Neural cell (in vitro differentiated cells): Measurements from ENCODE around the gene HSD17B2. TPM values are rescaled to one million over a fixed set of nuclear protein-coding genes. Genes with fewer than 3 reads are reported as not detected.

Source experiments
- H2AFZ ChIP-seq: fragments of 200-600, 300-800 bp; sonication (generic), shearing (Covaris generic); 2 replicates; pipeline ENCODE4 v1.6.0; 2014; ENCODE audit warnings: low read depth, mild to moderate bottlenecking, antibody characterized with exemption, low read length, moderate library complexity
- H3F3A ChIP-seq: fragments of 200-600 bp; shearing (Covaris generic); 2 replicates; pipeline ENCODE4 v1.6.1; 2016; ENCODE audit warnings: mild to moderate bottlenecking, moderate library complexity, mixed read lengths, antibody characterized with exemption, low read length; ENCODE audit not compliant: insufficient read depth, poor library complexity, severe bottlenecking
- H3K27ac ChIP-seq: fragments of 200-600, 300-800 bp; sonication (generic), shearing (Covaris generic); 2 replicates; pipeline ENCODE4 v1.5.1; 2014; ENCODE audit warnings: mild to moderate bottlenecking, low read length, moderate library complexity
- H3K27me3 ChIP-seq: fragments of 300-800, 200-600 bp; sonication (generic), shearing (Covaris generic); 2 replicates; pipeline ENCODE4 v1.6.0; 2014; ENCODE audit warnings: mild to moderate bottlenecking, low read depth, low read length, moderate library complexity; ENCODE audit not compliant: insufficient read depth
- H3K36me3 ChIP-seq: fragments of 300-800, 200-600 bp; sonication (generic), shearing (Covaris generic); 2 replicates; pipeline ENCODE4 v1.5.1; 2014; ENCODE audit warnings: mild to moderate bottlenecking, antibody characterized with exemption, low read length, moderate library complexity; ENCODE audit not compliant: insufficient read depth
- H3K4me2 ChIP-seq: fragments of 300-800, 200-600 bp; sonication (generic), shearing (Covaris generic); 2 replicates; pipeline ENCODE4 v1.6.0; 2014; ENCODE audit warnings: mild to moderate bottlenecking, low read length
- H3K4me3 ChIP-seq: fragments of 300-800, 200-600 bp; sonication (generic), shearing (Covaris generic); 2 replicates; pipeline ENCODE4 v1.5.1; 2014; ENCODE audit warnings: mild to moderate bottlenecking, low read length, moderate library complexity
- H3K79me2 ChIP-seq: fragments of 200-600 bp; shearing (Covaris generic); replicated peaks from 2 replicates; pipeline ENCODE4 v1.6.0; 2014; ENCODE audit warnings: mild to moderate bottlenecking, low read length, moderate library complexity; ENCODE audit not compliant: insufficient read depth
- H3K9ac ChIP-seq: fragments of 300-800, 200-600 bp; sonication (generic), shearing (Covaris generic); 2 replicates; pipeline ENCODE4 v1.6.1; 2016; ENCODE audit warnings: mild to moderate bottlenecking, low read length, mixed read lengths
- H3K9me2 ChIP-seq: fragments of 200-600 bp; shearing (Covaris generic); 2 replicates; pipeline ENCODE4 v1.6.1; 2016; ENCODE audit warnings: mild to moderate bottlenecking, low read length, mixed read lengths; ENCODE audit not compliant: insufficient read depth
- H3K9me3 ChIP-seq: fragments of 200-600, 300-800 bp; sonication (generic), shearing (Covaris generic); 2 replicates; pipeline ENCODE4 v1.6.1; 2016; ENCODE audit warnings: mild to moderate bottlenecking, mixed run types, low read length, moderate library complexity, mixed read lengths
- H4K20me1 ChIP-seq: fragments of 200-600 bp; shearing (Covaris generic); 2 replicates; pipeline ENCODE4 v1.6.1; 2016; ENCODE audit warnings: mild to moderate bottlenecking, mixed run types; ENCODE audit not compliant: insufficient read depth
- EP300 ChIP-seq: fragments of 450-650 bp; conservative IDR thresholded peaks from 2 replicates; pipeline ENCODE4 v1.6.1; 2014; ENCODE audit warnings: antibody characterized with exemption, mild to moderate bottlenecking, moderate library complexity; ENCODE audit not compliant: poor library complexity, severe bottlenecking
- EZH2 ChIP-seq: fragments of 200-600, 300-800 bp; shearing (Covaris generic), sonication (generic); IDR thresholded peaks from 2 replicates; pipeline ENCODE4 v1.6.1; 2014; ENCODE audit warnings: antibody characterized with exemption, low read length, borderline replicate concordance, mild to moderate bottlenecking; ENCODE audit not compliant: insufficient read depth, poor library complexity, severe bottlenecking
- MXI1 ChIP-seq: fragments of 450-650 bp; conservative IDR thresholded peaks from 2 replicates; pipeline ENCODE4 v1.6.1; 2014; ENCODE audit warnings: antibody characterized with exemption, mild to moderate bottlenecking; ENCODE audit not compliant: poor library complexity, severe bottlenecking
- POLR2AphosphoS5 ChIP-seq: IDR thresholded peaks from 2 replicates; pipeline ENCODE4 v1.6.1; 2012
- RAD21 ChIP-seq: fragments of 450-650 bp; conservative IDR thresholded peaks from 2 replicates; pipeline ENCODE4 v1.6.1; 2014; ENCODE audit warnings: antibody characterized with exemption, mild to moderate bottlenecking, moderate library complexity
- REST ChIP-seq: IDR thresholded peaks from 2 replicates; pipeline ENCODE4 v1.6.1; 2012; ENCODE audit warnings: borderline replicate concordance
- SMC3 ChIP-seq: fragments of 450-650 bp; conservative IDR thresholded peaks from 2 replicates; pipeline ENCODE4 v1.6.1; 2014; ENCODE audit warnings: antibody characterized with exemption, mild to moderate bottlenecking, moderate library complexity; ENCODE audit not compliant: poor library complexity
- TAF1 ChIP-seq: IDR thresholded peaks from 2 replicates; pipeline ENCODE4 v1.6.1; 2012; ENCODE audit warnings: low read depth
- polyA plus RNA-seq: library from polyadenylated mRNA; depleted of rRNA; stranded (reverse); fragments of >200 nt; gene quantifications from 2 replicates; pipeline ENCODE4 v1.2.3, GENCODE V29; 2014
- TF ChIP-seq, protein P1 (sequence below): fragments of 450-650 bp; IDR thresholded peaks from 2 replicates; pipeline ENCODE4 v1.5.1; 2014; ENCODE audit warnings: antibody characterized with exemption, mild to moderate bottlenecking, moderate library complexity; ENCODE audit not compliant: poor library complexity, severe bottlenecking

Gene HSD17B2
- polyA plus RNA-seq, 1 donor from 2014 or later: not detected

GRCh38 chr16:82056550-82056896, 21.5 kb downstream of the HSD17B2 start:
- TF ChIP-seq SMC3: no peak
- TF ChIP-seq MXI1: no peak
- TF ChIP-seq EZH2: no peak
- TF ChIP-seq REST: no peak
- TF ChIP-seq, protein P1, sequence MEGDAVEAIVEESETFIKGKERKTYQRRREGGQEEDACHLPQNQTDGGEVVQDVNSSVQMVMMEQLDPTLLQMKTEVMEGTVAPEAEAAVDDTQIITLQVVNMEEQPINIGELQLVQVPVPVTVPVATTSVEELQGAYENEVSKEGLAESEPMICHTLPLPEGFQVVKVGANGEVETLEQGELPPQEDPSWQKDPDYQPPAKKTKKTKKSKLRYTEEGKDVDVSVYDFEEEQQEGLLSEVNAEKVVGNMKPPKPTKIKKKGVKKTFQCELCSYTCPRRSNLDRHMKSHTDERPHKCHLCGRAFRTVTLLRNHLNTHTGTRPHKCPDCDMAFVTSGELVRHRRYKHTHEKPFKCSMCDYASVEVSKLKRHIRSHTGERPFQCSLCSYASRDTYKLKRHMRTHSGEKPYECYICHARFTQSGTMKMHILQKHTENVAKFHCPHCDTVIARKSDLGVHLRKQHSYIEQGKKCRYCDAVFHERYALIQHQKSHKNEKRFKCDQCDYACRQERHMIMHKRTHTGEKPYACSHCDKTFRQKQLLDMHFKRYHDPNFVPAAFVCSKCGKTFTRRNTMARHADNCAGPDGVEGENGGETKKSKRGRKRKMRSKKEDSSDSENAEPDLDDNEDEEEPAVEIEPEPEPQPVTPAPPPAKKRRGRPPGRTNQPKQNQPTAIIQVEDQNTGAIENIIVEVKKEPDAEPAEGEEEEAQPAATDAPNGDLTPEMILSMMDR: no peak
- TF ChIP-seq TAF1: no peak
- no peak overlapping the region for H3K9ac ChIP-seq
- no peaks in the 10 kb centered on the region for H3K9me3 ChIP-seq
- H3F3A ChIP-seq: no peaks in the 10 kb centered on the region
- no peak overlapping the region for H2AFZ ChIP-seq
- no peaks in the 10 kb centered on the region for H4K20me1 ChIP-seq
- H3K9me2 ChIP-seq: no peaks in the 10 kb centered on the region
- H3K79me2 ChIP-seq: no peaks in the 10 kb centered on the region
- no peaks in the 10 kb centered on the region for H3K36me3 ChIP-seq
- no peak overlapping the region for H3K4me3 ChIP-seq
- H3K4me2 ChIP-seq: no peak overlapping the region
- no peak overlapping the region for H3K27ac ChIP-seq
- H3K27me3 ChIP-seq: no peaks in the 10 kb centered on the region

DNA sequence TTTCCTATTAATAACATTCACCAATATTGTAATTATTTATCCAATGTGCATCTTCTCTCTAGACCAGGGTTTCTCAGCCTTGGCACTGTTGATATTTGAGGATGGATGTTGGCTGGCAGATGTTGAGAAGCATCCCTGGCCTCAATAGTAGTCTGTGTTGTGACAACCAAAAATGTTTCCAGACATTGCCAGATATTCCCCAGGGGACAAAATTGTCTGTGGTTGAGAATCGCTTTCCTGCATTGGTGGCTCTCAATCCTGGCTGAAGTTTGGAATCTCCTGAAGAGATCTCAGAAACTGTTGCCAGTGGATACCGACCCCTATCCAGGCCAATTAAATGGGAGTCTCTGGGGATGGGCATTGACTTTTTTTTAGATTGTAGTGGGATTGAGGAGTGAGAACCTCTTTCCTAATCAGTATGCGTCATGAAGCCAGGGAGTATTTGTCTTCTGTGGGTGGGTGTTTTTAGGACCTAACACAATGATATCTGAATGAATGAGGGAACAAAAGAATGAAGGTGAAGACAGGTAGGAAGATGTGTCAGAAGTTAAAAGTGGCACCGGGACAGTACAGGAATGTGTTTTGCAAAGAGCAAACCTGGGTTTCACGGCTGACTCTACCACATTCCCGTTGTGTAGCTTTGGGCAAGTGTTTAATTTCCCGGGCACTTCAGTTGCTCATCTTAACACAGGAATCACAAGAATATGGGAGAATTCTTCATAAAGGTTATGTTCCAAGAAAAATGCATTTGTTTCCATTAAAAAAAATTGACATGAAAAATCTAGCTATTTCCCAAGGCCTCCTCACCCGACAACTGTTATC, 24.3 kb downstream of the HSD17B2 start:
- Histone ChIP-seq H3F3A (no peaks in the 10 kb centered on the region), H3K9me2 (no peaks in the 10 kb centered on the region), H3K9ac (no peak overlapping the region), H3K27ac (no peak overlapping the region), H4K20me1 (no peaks in the 10 kb centered on the region), H3K9me3 (no peaks in the 10 kb centered on the region), H3K27me3 (no peaks in the 10 kb centered on the region), H3K4me2 (no peak overlapping the region), H3K79me2 (no peaks in the 10 kb centered on the region), H2AFZ (no peak overlapping the region), H3K4me3 (no peak overlapping the region), H3K36me3 (no peaks in the 10 kb centered on the region)
- TF ChIP-seq RAD21 (no peak), REST (no peak), TAF1 (no peak), MXI1 (no peak), POLR2AphosphoS5 (no peak), SMC3 (no peak), EZH2 (no peak), EP300 (no peak)
- TF ChIP-seq, protein P1: no peak
